ENCODE data around the gene KRTAP5-2. TPM values are rescaled to one million over a fixed set of nuclear protein-coding genes. Genes with fewer than 3 reads are reported as not detected.

The KRTAP5-2 gene
- total and polyA plus RNA-seq, 2 experiments from 2014 or later = not detected

GRCh38 chr11:1570896-1571759 lies 27.0 kb downstream of the KRTAP5-2 start:
- H2AFZ ChIP-seq = no peak overlapping the region

GRCh38 chr11:1570531-1570895 lies 27.6 kb downstream of the KRTAP5-2 start:
- Histone ChIP-seq H3K9me3 (ENCODE audit: low read depth) (no peaks in the 10 kb centered on the region), H2AFZ (no peak overlapping the region), H3K27me3 (replicated peaks; ENCODE audit: insufficient read depth) (peaks cover 21% of the 10 kb centered on the region), H3K36me3 (ENCODE audit: low read depth) (no peaks in the 10 kb centered on the region), H3K9ac (no peak overlapping the region), H3K27ac (no peak overlapping the region), H3K4me3 (no peak overlapping the region), H4K20me1 (ENCODE audit: insufficient read depth) (no peaks in the 10 kb centered on the region), H3F3A (ENCODE audit: insufficient read depth) (0 out of 2 replicates have a peak, but pooled peaks cover 3% of the 10 kb centered on the region), H3K4me2 (ENCODE audit: unreplicated experiment) (no peak overlapping the region), H3K4me1 (ENCODE audit: insufficient read depth) (no peaks in the 10 kb centered on the region), H3K9me2 (ENCODE audit: insufficient read depth) (no peaks in the 10 kb centered on the region), H3K79me2 (ENCODE audit: insufficient read depth) (no peaks in the 10 kb centered on the region)
- no peak for DNase-seq
- no peak for TF ChIP-seq EZH2phosphoT487 (IDR thresholded peaks at IDR 0.05; ENCODE audit: insufficient read depth, low read depth)
- no peak for TF ChIP-seq EZH2 (IDR thresholded peaks at IDR 0.05; ENCODE audit: insufficient read depth, poor library complexity, severe bottlenecking)
- in situ Hi-C loops (cut with MboI) = no loop called here
- WGBS, 2 experiments (ENCODE audit: low coverage in 1 of 2, low lambda C conversion rate in 2 of 2, missing lambda C conversion rate in 2 of 2) = 84 to 85% methylated on average over 8 of the region's 8 CpGs

More at GRCh38 chr11:1570896-1571759, 27.0 kb downstream of the KRTAP5-2 start:
- H3K4me3 ChIP-seq = peak overlapping the region; percentile 22; the same call in 1 of the 2 replicates
- H3K36me3 ChIP-seq (ENCODE audit: low read depth) = no peaks in the 10 kb centered on the region
- TF ChIP-seq EZH2phosphoT487 (IDR thresholded peaks at IDR 0.05; ENCODE audit: insufficient read depth, low read depth) (no peak), EZH2 (IDR thresholded peaks at IDR 0.05; ENCODE audit: insufficient read depth, poor library complexity, severe bottlenecking) (peak; percentile 55)
- DNase-seq = no peak
- WGBS, 2 experiments (ENCODE audit: low coverage in 1 of 2, low lambda C conversion rate in 2 of 2, missing lambda C conversion rate in 2 of 2) = 16 to 27% methylated on average over 28 to 35 of the region's 58 CpGs
- no peaks in the 10 kb centered on the region for H3K79me2 ChIP-seq (ENCODE audit: insufficient read depth)
- H3K4me1 ChIP-seq (ENCODE audit: insufficient read depth) = no peaks in the 10 kb centered on the region
- H3K27me3 ChIP-seq (replicated peaks; ENCODE audit: insufficient read depth) = peaks cover 21% of the 10 kb centered on the region
- 0 out of 2 replicates have a peak, but pooled peaks cover 3% of the 10 kb centered on the region for H3F3A ChIP-seq (ENCODE audit: insufficient read depth)
- H4K20me1 ChIP-seq (ENCODE audit: insufficient read depth) = no peaks in the 10 kb centered on the region
- in situ Hi-C loops (cut with MboI) = no loop called here
- no peaks in the 10 kb centered on the region for H3K9me3 ChIP-seq (ENCODE audit: low read depth)
- no peak overlapping the region for H3K4me2 ChIP-seq (ENCODE audit: unreplicated experiment)
- H3K9me2 ChIP-seq (ENCODE audit: insufficient read depth) = no peaks in the 10 kb centered on the region
- no peak overlapping the region for H3K9ac ChIP-seq
- no peak overlapping the region for H3K27ac ChIP-seq

GRCh38 chr11:1570001-1570453 lies 28.1 kb downstream of the KRTAP5-2 start:
- Histone ChIP-seq H3K9ac (no peak overlapping the region), H3K9me2 (ENCODE audit: insufficient read depth) (no peaks in the 10 kb centered on the region), H3K27me3 (replicated peaks; ENCODE audit: insufficient read depth) (peaks cover 21% of the 10 kb centered on the region), H3K4me3 (no peak overlapping the region), H3K9me3 (ENCODE audit: low read depth) (no peaks in the 10 kb centered on the region), H3K27ac (no peak overlapping the region), H4K20me1 (ENCODE audit: insufficient read depth) (no peaks in the 10 kb centered on the region), H3K4me2 (ENCODE audit: unreplicated experiment) (no peak overlapping the region), H3K4me1 (ENCODE audit: insufficient read depth) (no peaks in the 10 kb centered on the region), H3F3A (ENCODE audit: insufficient read depth) (0 out of 2 replicates have a peak, but pooled peaks cover 3% of the 10 kb centered on the region), H2AFZ (no peak overlapping the region), H3K36me3 (ENCODE audit: low read depth) (no peaks in the 10 kb centered on the region), H3K79me2 (ENCODE audit: insufficient read depth) (no peaks in the 10 kb centered on the region)
- WGBS, 2 experiments (ENCODE audit: low coverage in 1 of 2, low lambda C conversion rate in 2 of 2, missing lambda C conversion rate in 2 of 2) = 50 to 57% methylated on average over 7 to 11 of the region's 11 CpGs
- in situ Hi-C loops (cut with MboI) = no loop called here
- TF ChIP-seq EZH2phosphoT487 (IDR thresholded peaks at IDR 0.05; ENCODE audit: insufficient read depth, low read depth) = no peak
- TF ChIP-seq EZH2 (IDR thresholded peaks at IDR 0.05; ENCODE audit: insufficient read depth, poor library complexity, severe bottlenecking) = no peak
- DNase-seq = no peak

GRCh38 chr11:1569251-1569780 lies 28.8 kb downstream of the KRTAP5-2 start:
- Histone ChIP-seq H3K9ac (no peak overlapping the region), H2AFZ (no peak overlapping the region), H4K20me1 (ENCODE audit: insufficient read depth) (no peaks in the 10 kb centered on the region), H3K4me1 (ENCODE audit: insufficient read depth) (no peaks in the 10 kb centered on the region), H3F3A (ENCODE audit: insufficient read depth) (no peaks in the 10 kb centered on the region), H3K9me2 (ENCODE audit: insufficient read depth) (no peaks in the 10 kb centered on the region), H3K4me3 (no peak overlapping the region), H3K79me2 (ENCODE audit: insufficient read depth) (no peaks in the 10 kb centered on the region), H3K9me3 (ENCODE audit: low read depth) (no peaks in the 10 kb centered on the region), H3K4me2 (ENCODE audit: unreplicated experiment) (no peak overlapping the region), H3K27ac (no peak overlapping the region), H3K36me3 (ENCODE audit: low read depth) (no peaks in the 10 kb centered on the region), H3K27me3 (replicated peaks; ENCODE audit: insufficient read depth) (peaks cover 21% of the 10 kb centered on the region)
- no peak for TF ChIP-seq EZH2 (IDR thresholded peaks at IDR 0.05; ENCODE audit: insufficient read depth, poor library complexity, severe bottlenecking)
- TF ChIP-seq EZH2phosphoT487 (IDR thresholded peaks at IDR 0.05; ENCODE audit: insufficient read depth, low read depth) = no peak
- 66 to 69% methylated on average over 13 to 14 of the region's 14 CpGs for WGBS, 2 experiments (ENCODE audit: low coverage in 1 of 2, low lambda C conversion rate in 2 of 2, missing lambda C conversion rate in 2 of 2)
- in situ Hi-C loops (cut with MboI) = no loop called here
- DNase-seq = no peak
